Right lobe of liver (tissue), 6 donors: ENCODE data around the gene PYGB. TPM values are rescaled to one million over a fixed set of nuclear protein-coding genes. Genes with fewer than 3 reads are reported as not detected.
A peak's percentile ranks its signal among the peaks of the same experiment; 100 is the strongest.

Source experiments
- ATAC-seq, 4 donors: fragments of 200-7000 bp; cut with Tn5 transposase; one replicate each; pipeline ENCODE4 v1.9.1; 2020; ENCODE audit warnings: mild to moderate bottlenecking in 4 of 4, moderate library complexity in 4 of 4
- DNase-seq, 3 donors: peaks; one replicate each; pipeline ENCODE4 v3.0.0-alpha.2; 2020
- H3K27ac ChIP-seq, 3 donors: fragments of 200-600 bp; one replicate each; pipeline ENCODE4 v1.8.0; 2022
- H3K27me3 ChIP-seq, 2 donors: fragments of 200-600 bp; one replicate each; pipeline ENCODE4 v1.8.0; 2022
- H3K36me3 ChIP-seq, 4 donors: fragments of 200-600 bp; sonication (generic) in 1 of 4; one replicate each; pipeline versions ENCODE4 v1.5.1 to v1.8.0; 2017 to 2022; ENCODE audit warnings: control low read depth in 1 of 4
- H3K4me1 ChIP-seq, 4 donors: fragments of 200-600 bp; sonication (generic) in 1 of 4; one replicate each; pipeline versions ENCODE4 v1.5.1 to v1.8.0; 2017 to 2022; ENCODE audit warnings: control low read depth in 1 of 4
- H3K4me3 ChIP-seq, 3 donors: fragments of 200-600 bp; one replicate each; pipeline ENCODE4 v1.8.0; 2022
- H3K9me3 ChIP-seq, 4 donors: fragments of 200-600 bp; sonication (generic) in 1 of 4; one replicate each; pipeline versions ENCODE4 v1.5.1 to v1.8.0; 2017 to 2022; ENCODE audit warnings: control low read depth in 1 of 4
- CTCF ChIP-seq, 4 donors: fragments of 200-600 bp in 3 of 4; fragments of 450-650 bp in 1 of 4; IDR thresholded peaks; one replicate each; pipeline versions ENCODE4 v1.5.1 to v1.8.0; 2016 to 2022; ENCODE audit warnings: antibody characterized with exemption in 4 of 4, mild to moderate bottlenecking in 2 of 4
- POLR2A ChIP-seq: fragments of 450-650 bp; IDR thresholded peaks from one replicate; pipeline ENCODE4 v1.6.1; 2017; ENCODE audit warnings: antibody characterized with exemption, mild to moderate bottlenecking
- WGBS: methylation state at CpG from one replicate; pipeline ENCODE4 v1.1.6; 2018; ENCODE audit warnings: low coverage, low lambda C conversion rate; ENCODE audit not compliant: insufficient coverage; ENCODE audit errors: missing lambda C conversion rate; 5-methylcytosine and 5-hydroxymethylcytosine counted together
- intact Hi-C, 2 donors: fragments of 100-400 bp; cut with DNase I; formaldehyde crosslinking; loops; one replicate each; pipeline versions ENCODE4 v1.11.2 to v1.14.1; 2022
- total RNA-seq, 6 experiments: library from RNA; depleted of rRNA in 2 of 6; stranded (reverse); fragments of >200 nt in 2 of 6; fragmentation: NEBNext Ultra II Directional in 3 of 6; extraction: Animal tissue kit (Norgen Biotek cat#: 25700) in 3 of 6; gene quantifications; one replicate each; pipeline versions ENCODE4 v1.1.0 to v1.2.4, GENCODE V29; 2016 to 2023
- donor health status: DM: no; HTN: yes; CAD: no.
- donor health status: DM: no; HTN: no; CAD: no.
- donor health status: DM: no; HTN: no; CAD: no.
- donor health status: DM: no; HTN: yes; CAD: no.
- donor health status: DM: no; HTN: yes; CAD: no.

The PYGB gene
- total RNA-seq, 6 experiments from 2014 or later = 6.6 to 27.4 (median 13.2) TPM

- no peak for ATAC-seq
- intact Hi-C loops = loop anchor here in 1 of 2 donors (10.0 kb wide), 1 partner anchor 84 kb away; the partner anchor contains the start of gene ENTPD6
- Histone ChIP-seq H3K36me3 (no peaks in the 10 kb centered on the region), H3K4me3 (no peak overlapping the region), H3K9me3 (no peaks in the 10 kb centered on the region), H3K27ac (no peak overlapping the region), H3K4me1 (no peaks in the 10 kb centered on the region), H3K27me3 (no peaks in the 10 kb centered on the region)
- peak; percentile 17 to 42 (median 37) for DNase-seq
- TF ChIP-seq CTCF (IDR thresholded peaks at IDR 0.05) (no peak), POLR2A (no peak)
- 97% methylated on average over 6 of the region's 26 CpGs for WGBS
Observed at GRCh38 chr20:25278636-25279361, 30.9 kb downstream of the PYGB start.

- ATAC-seq (no peak), DNase-seq (peak in 1 of 3 donors; percentile 2)
- H3K27ac ChIP-seq = no peak overlapping the region
- no peak for TF ChIP-seq POLR2A
- TF ChIP-seq CTCF (IDR thresholded peaks at IDR 0.05) = no peak
- no peaks in the 10 kb centered on the region for H3K4me1 ChIP-seq
- H3K36me3 ChIP-seq = no peaks in the 10 kb centered on the region
- WGBS = 79% methylated on average over 5 of the region's 9 CpGs
- H3K4me3 ChIP-seq = no peak overlapping the region
- H3K27me3 ChIP-seq = no peaks in the 10 kb centered on the region
- H3K9me3 ChIP-seq = no peaks in the 10 kb centered on the region
- intact Hi-C loops = loop anchor here in 1 of 2 donors (10.0 kb wide), 1 partner anchor 85 kb away; the partner anchor contains the start of gene ENTPD6
Observed at GRCh38 chr20:25279403-25279802, 31.5 kb downstream of the PYGB start.

GRCh38 chr20:25280051-25280573, 32.2 kb downstream of the PYGB start:
- ATAC-seq (peak; percentile 21 to 89 (median 56)), DNase-seq (peak; percentile 51 to 65 (median 62))
- TF ChIP-seq POLR2A (no peak), CTCF (IDR thresholded peaks at IDR 0.05) (no peak)
- H3K9me3 ChIP-seq = no peaks in the 10 kb centered on the region
- H3K27ac ChIP-seq = no peak overlapping the region
- no peaks in the 10 kb centered on the region for H3K27me3 ChIP-seq
- H3K4me3 ChIP-seq = no peak overlapping the region
- H3K4me1 ChIP-seq = no peaks in the 10 kb centered on the region
- intact Hi-C loops = no loop called here
- WGBS = 0% methylated on average over 1 of the region's 15 CpGs
- no peaks in the 10 kb centered on the region for H3K36me3 ChIP-seq

- Histone ChIP-seq H3K4me3 (no peak overlapping the region), H3K9me3 (no peaks in the 10 kb centered on the region), H3K27me3 (no peaks in the 10 kb centered on the region), H3K27ac (no peak overlapping the region), H3K36me3 (no peaks in the 10 kb centered on the region), H3K4me1 (no peaks in the 10 kb centered on the region)
- no peak for ATAC-seq
- TF ChIP-seq POLR2A (no peak), CTCF (IDR thresholded peaks at IDR 0.05) (no peak)
- DNase-seq = peak; percentile 19 to 52 (median 37)
- WGBS = 100% methylated on average over 1 of the region's 33 CpGs
- intact Hi-C loops = no loop called here
Observed at GRCh38 chr20:25280574-25281535, 33.0 kb downstream of the PYGB start.
